ENCODE measurements around the gene STAG3.
"Not testable (repeated sequence)": the region's sequence is repeated elsewhere in the genome, so short reads cannot be mapped to it uniquely, and the experiment has no call there.

STAG3 gene, protein sequence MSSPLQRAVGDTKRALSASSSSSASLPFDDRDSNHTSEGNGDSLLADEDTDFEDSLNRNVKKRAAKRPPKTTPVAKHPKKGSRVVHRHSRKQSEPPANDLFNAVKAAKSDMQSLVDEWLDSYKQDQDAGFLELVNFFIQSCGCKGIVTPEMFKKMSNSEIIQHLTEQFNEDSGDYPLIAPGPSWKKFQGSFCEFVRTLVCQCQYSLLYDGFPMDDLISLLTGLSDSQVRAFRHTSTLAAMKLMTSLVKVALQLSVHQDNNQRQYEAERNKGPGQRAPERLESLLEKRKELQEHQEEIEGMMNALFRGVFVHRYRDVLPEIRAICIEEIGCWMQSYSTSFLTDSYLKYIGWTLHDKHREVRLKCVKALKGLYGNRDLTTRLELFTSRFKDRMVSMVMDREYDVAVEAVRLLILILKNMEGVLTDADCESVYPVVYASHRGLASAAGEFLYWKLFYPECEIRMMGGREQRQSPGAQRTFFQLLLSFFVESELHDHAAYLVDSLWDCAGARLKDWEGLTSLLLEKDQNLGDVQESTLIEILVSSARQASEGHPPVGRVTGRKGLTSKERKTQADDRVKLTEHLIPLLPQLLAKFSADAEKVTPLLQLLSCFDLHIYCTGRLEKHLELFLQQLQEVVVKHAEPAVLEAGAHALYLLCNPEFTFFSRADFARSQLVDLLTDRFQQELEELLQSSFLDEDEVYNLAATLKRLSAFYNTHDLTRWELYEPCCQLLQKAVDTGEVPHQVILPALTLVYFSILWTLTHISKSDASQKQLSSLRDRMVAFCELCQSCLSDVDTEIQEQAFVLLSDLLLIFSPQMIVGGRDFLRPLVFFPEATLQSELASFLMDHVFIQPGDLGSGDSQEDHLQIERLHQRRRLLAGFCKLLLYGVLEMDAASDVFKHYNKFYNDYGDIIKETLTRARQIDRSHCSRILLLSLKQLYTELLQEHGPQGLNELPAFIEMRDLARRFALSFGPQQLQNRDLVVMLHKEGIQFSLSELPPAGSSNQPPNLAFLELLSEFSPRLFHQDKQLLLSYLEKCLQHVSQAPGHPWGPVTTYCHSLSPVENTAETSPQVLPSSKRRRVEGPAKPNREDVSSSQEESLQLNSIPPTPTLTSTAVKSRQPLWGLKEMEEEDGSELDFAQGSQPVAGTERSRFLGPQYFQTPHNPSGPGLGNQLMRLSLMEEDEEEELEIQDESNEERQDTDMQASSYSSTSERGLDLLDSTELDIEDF

DNA sequence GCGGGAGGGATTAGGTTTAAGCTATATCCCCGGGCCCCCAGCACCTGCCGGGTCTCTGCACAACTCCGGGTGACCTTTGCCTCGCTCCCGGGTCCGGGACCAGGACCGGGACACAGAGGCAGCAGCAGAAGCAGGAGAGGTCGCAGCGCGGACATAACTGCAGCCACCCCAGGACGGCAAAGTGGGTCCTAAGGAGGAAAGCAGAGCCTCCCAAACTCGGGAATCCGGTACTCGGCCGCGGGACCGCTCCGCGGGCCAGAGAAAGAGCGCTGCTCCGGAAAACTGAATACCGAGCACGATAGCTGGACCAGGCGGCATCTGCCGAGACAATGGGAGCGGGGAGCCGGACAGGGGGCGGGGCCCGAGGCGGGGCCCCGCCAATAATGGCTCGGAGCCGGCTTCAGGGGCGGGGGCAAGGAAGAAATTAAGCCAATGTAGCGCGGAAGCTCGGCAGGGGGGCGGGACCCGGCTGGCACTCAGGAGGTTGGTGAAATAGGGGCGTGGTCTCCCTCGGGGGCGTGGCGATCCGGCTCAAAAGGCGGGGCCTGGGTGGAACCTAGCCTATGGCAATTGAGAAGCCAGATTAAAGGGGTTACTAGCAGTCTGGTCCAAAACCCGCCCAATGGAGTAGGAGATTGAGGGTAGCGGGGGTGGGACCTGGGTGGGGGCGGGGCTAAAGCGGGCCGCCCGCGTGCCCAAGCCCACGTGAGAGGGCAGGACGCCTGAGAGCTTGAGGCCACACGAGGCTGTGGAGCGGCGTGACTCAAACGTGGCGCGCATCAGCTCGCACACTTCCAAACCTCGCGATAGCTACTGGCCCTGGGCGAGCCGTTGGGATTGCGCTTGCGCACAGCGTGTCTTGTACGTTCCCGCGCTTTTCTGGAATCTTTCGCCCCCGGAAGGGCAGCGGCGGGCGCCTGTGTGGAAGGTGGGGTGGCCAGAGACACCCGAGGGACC is at the start of gene STAG3, which contains the start of gene GPC2:
STAG3 (plus strand) TSS at position 874 of the 957 bp plus-strand sequence. CDS start 2,639 bp downstream, outside the sequence.
GPC2 (minus strand) TSS at position 337 of the 957 bp plus-strand sequence; CDS start at position 155, 182 bp downstream.
- H3K4me2 ChIP-seq (ENCODE audit: low read length): peak within 1 kb of the TSS; percentile 92
- H3K27ac ChIP-seq: no peak within 1 kb of the TSS
- H3K27me3 ChIP-seq (ENCODE audit: control insufficient read depth, insufficient read depth, low read length): no peaks in the 10 kb centered on the region
- no peak for TF ChIP-seq CTCF (IDR thresholded peaks at IDR 0.05)
- H3K79me2 ChIP-seq: no peaks in the 10 kb centered on the region
- H3K36me3 ChIP-seq (ENCODE audit: control insufficient read depth, insufficient read depth, low read length): no peaks in the 10 kb centered on the region
- H2AFZ ChIP-seq: peak within 1 kb of the TSS; percentile 92
- H3K9me3 ChIP-seq (ENCODE audit: control insufficient read depth, low read length): no peaks in the 10 kb centered on the region
- H3K4me3 ChIP-seq (ENCODE audit: low read depth, low read length): peak within 1 kb of the TSS; percentile 58
- H3K4me1 ChIP-seq: peaks cover 2% of the 10 kb centered on the region
- no peak within 1 kb of the TSS for H3K9ac ChIP-seq

DNA sequence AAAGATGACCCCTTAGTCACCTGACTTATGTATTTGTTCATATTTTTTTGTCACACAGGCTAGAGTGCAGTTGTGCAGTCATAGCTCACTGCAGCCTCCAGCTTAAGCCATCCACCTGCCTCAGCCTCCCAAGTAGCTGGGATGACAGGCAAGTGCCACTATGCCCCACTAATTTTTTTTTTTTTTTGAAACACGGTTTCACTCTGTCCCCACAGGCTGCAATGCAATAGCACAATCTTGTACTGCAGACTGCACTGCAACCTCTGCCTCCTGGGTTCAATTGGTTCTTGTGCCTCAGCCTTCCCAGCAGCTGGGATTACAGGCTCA is 49.1 kb upstream of the STAG3 start:
- no peak overlapping the region for H3K9ac ChIP-seq
- H3K79me2 ChIP-seq: no peaks in the 10 kb centered on the region
- peak overlapping the region; percentile 85 for H3K4me3 ChIP-seq (ENCODE audit: low read depth, low read length)
- no peaks in the 10 kb centered on the region for H3K36me3 ChIP-seq (ENCODE audit: control insufficient read depth, insufficient read depth, low read length)
- TF ChIP-seq CTCF (IDR thresholded peaks at IDR 0.05): no peak
- no peaks in the 10 kb centered on the region for H3K9me3 ChIP-seq (ENCODE audit: control insufficient read depth, low read length)
- peak overlapping the region; percentile 98 for H3K27ac ChIP-seq
- no peaks in the 10 kb centered on the region for H3K27me3 ChIP-seq (ENCODE audit: control insufficient read depth, insufficient read depth, low read length)
- H3K4me2 ChIP-seq (ENCODE audit: low read length): no peak overlapping the region
- no peak overlapping the region for H2AFZ ChIP-seq
- peaks cover 3% of the 10 kb centered on the region for H3K4me1 ChIP-seq

GRCh38 chr7:100130220-100130607 is 47.5 kb upstream of the STAG3 start:
- H3K4me2 ChIP-seq (ENCODE audit: low read length); H2AFZ ChIP-seq; H3K9me3 ChIP-seq (ENCODE audit: control insufficient read depth, low read length); H3K4me3 ChIP-seq (ENCODE audit: low read depth, low read length); H3K27ac ChIP-seq; H3K79me2 ChIP-seq; H3K4me1 ChIP-seq; H3K9ac ChIP-seq; H3K36me3 ChIP-seq (ENCODE audit: control insufficient read depth, insufficient read depth, low read length); H3K27me3 ChIP-seq (ENCODE audit: control insufficient read depth, insufficient read depth, low read length): not testable (repeated sequence)

- Histone ChIP-seq H2AFZ (peak overlapping the region; percentile 40), H3K4me2 (ENCODE audit: low read length) (peak overlapping the region; percentile 44), H3K4me3 (ENCODE audit: low read depth, low read length) (no peak overlapping the region), H3K4me1 (peaks cover 3% of the 10 kb centered on the region), H3K79me2 (no peaks in the 10 kb centered on the region), H3K27me3 (ENCODE audit: control insufficient read depth, insufficient read depth, low read length) (no peaks in the 10 kb centered on the region), H3K9me3 (ENCODE audit: control insufficient read depth, low read length) (no peaks in the 10 kb centered on the region), H3K27ac (no peak overlapping the region), H3K9ac (no peak overlapping the region), H3K36me3 (ENCODE audit: control insufficient read depth, insufficient read depth, low read length) (no peaks in the 10 kb centered on the region)
- TF ChIP-seq CTCF (IDR thresholded peaks at IDR 0.05): peak; percentile 88
Observed at GRCh38 chr7:100130608-100131453, 46.9 kb upstream of the STAG3 start.

Measured in parathyroid adenoma (tissue), 2 donors.